Adrenal gland (tissue), 5 donors: Measurements from ENCODE around the gene EHMT2.

Source experiments
- POLR2A ChIP-seq, 2 donors: fragments of 450-650 bp; IDR thresholded peaks; one replicate each; pipeline ENCODE4 v1.6.1; 2017; ENCODE audit warnings: antibody characterized with exemption in 2 of 2, mild to moderate bottlenecking in 2 of 2, moderate library complexity in 1 of 2
- TF ChIP-seq, protein P1 (sequence below), 6 experiments: fragments of 450-650 bp in 4 of 6; fragments of 200-600 bp in 2 of 6; sonication (generic) in 1 of 6; IDR thresholded peaks; 1 replicate in 5 of 6; 2 replicates in 1 of 6; pipeline versions ENCODE4 v1.5.1 to v1.8.0; 2016 to 2021; ENCODE audit warnings: antibody characterized with exemption in 6 of 6, mild to moderate bottlenecking in 2 of 6, moderate library complexity in 1 of 6
- donor health status: DM: no; HTN: no; CAD: no.

DNA sequence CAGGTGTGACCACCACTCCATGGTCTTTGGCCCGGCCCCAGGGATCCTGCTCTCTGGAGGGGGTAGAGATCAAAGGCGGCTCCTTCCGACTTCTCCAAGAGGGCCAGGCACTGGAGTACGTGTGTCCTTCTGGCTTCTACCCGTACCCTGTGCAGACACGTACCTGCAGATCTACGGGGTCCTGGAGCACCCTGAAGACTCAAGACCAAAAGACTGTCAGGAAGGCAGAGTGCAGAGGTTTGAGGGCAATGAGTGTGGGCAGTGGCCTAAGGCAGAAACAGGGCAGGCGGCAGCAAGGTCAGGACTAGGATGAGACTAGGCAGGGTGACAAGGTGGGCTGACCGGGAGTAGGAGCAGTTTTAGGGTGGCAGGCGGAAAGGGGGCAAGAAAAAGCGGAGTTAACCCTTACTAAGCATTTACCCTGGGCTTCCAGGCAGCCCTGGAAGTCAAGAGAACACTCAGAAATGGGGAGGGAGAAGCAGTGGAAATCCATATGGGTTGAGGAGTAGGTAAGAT is 48.9 kb upstream of the EHMT2 start:
- TF ChIP-seq, protein P1, sequence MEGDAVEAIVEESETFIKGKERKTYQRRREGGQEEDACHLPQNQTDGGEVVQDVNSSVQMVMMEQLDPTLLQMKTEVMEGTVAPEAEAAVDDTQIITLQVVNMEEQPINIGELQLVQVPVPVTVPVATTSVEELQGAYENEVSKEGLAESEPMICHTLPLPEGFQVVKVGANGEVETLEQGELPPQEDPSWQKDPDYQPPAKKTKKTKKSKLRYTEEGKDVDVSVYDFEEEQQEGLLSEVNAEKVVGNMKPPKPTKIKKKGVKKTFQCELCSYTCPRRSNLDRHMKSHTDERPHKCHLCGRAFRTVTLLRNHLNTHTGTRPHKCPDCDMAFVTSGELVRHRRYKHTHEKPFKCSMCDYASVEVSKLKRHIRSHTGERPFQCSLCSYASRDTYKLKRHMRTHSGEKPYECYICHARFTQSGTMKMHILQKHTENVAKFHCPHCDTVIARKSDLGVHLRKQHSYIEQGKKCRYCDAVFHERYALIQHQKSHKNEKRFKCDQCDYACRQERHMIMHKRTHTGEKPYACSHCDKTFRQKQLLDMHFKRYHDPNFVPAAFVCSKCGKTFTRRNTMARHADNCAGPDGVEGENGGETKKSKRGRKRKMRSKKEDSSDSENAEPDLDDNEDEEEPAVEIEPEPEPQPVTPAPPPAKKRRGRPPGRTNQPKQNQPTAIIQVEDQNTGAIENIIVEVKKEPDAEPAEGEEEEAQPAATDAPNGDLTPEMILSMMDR (IDR thresholded peaks at IDR 0.05): no peak
- no peak for TF ChIP-seq POLR2A (IDR thresholded peaks at IDR 0.05)
